Epithelial cell of proximal tubule (primary cell): ENCODE measurements around the gene ADAMTS12. TPM values are rescaled to one million over a fixed set of nuclear protein-coding genes. Genes with fewer than 3 reads are reported as not detected.
"Not testable (repeated sequence)": the region's sequence is repeated elsewhere in the genome, so short reads cannot be mapped to it uniquely, and the experiment has no call there.

Experiments used
- DNase-seq: peaks from one replicate; pipeline ENCODE4 v3.0.0-alpha.2; 2011; ENCODE audit warnings: low read depth
- H3K4me3 ChIP-seq: 2 replicates; pipeline ENCODE4 v1.5.1; 2011; ENCODE audit warnings: low read depth, mild to moderate bottlenecking, low read length
- CTCF ChIP-seq: conservative IDR thresholded peaks from 2 replicates; pipeline ENCODE4 v1.5.1; 2012; ENCODE audit warnings: low read depth, mild to moderate bottlenecking, low read length
- total RNA-seq: library from RNA; depleted of rRNA; stranded (reverse); fragments of >200 nt; gene quantifications from 2 replicates; pipeline ENCODE4 v1.2.3, GENCODE V29; 2015

Gene ADAMTS12
- total RNA-seq, 1 donor from 2014 or later, result 2.1 TPM

GRCh38 chr5:33877449-33877848 lies 14.3 kb downstream of the ADAMTS12 start:
- no peak for DNase-seq
- no peak for TF ChIP-seq CTCF
- no peak overlapping the region for H3K4me3 ChIP-seq

- TF ChIP-seq CTCF, result no peak
- DNase-seq, result no peak
- no peak overlapping the region for H3K4me3 ChIP-seq
These were observed 24.5 kb downstream of the ADAMTS12 start for GRCh38 chr5:33867241-33867640.

GRCh38 chr5:33859177-33859576 lies 32.6 kb downstream of the ADAMTS12 start:
- H3K4me3 ChIP-seq, DNase-seq: not testable (repeated sequence)

- DNase-seq, result no peak
- no peak overlapping the region for H3K4me3 ChIP-seq
- TF ChIP-seq CTCF, result no peak
These were observed 34.8 kb downstream of the ADAMTS12 start for GRCh38 chr5:33857037-33857436.

- no peak overlapping the region for H3K4me3 ChIP-seq
- no peak for DNase-seq
- no peak for TF ChIP-seq CTCF
These were observed 36.4 kb downstream of the ADAMTS12 start for GRCh38 chr5:33855396-33855795.

GRCh38 chr5:33854733-33855151 lies 37.0 kb downstream of the ADAMTS12 start:
- DNase-seq, result peak; percentile 98

GRCh38 chr5:33852837-33853236 lies 39.0 kb downstream of the ADAMTS12 start:
- no peak for DNase-seq
- no peak for TF ChIP-seq CTCF

More at GRCh38 chr5:33854733-33855151, 37.0 kb downstream of the ADAMTS12 start:
- H3K4me3 ChIP-seq, result no peak overlapping the region
- peak; percentile 6 for TF ChIP-seq CTCF

More at GRCh38 chr5:33852837-33853236, 39.0 kb downstream of the ADAMTS12 start:
- no peak overlapping the region for H3K4me3 ChIP-seq
